ENCODE results near the gene CTSZ. TPM values are rescaled to one million over a fixed set of nuclear protein-coding genes. Genes with fewer than 3 reads are reported as not detected.
"Not testable (repeated sequence)": the region's sequence is repeated elsewhere in the genome, so short reads cannot be mapped to it uniquely, and the experiment has no call there.

Gene CTSZ
- total RNA-seq, 1 donor from 2014 or later = 23.8 TPM

DNA sequence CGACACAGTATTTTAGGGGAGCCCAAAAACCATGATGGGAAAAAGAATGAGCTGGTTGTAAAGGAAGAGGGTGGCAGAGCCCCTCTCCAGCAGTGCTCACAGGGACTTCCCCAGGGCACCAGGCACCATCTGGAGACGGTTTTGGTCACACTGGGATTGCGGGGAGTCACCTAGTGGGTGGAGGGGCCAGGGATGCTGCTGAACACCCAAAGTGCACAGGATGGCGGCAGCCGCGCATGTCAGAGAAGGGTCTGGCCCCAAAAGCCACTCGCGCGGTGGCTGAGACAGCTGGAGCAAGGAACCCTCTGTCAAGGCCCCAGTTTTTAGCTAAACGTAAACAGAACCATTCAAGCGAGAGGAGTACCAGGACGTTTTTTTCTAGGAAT is 10.8 kb downstream of the CTSZ start:
- ATAC-seq = no peak

DNA sequence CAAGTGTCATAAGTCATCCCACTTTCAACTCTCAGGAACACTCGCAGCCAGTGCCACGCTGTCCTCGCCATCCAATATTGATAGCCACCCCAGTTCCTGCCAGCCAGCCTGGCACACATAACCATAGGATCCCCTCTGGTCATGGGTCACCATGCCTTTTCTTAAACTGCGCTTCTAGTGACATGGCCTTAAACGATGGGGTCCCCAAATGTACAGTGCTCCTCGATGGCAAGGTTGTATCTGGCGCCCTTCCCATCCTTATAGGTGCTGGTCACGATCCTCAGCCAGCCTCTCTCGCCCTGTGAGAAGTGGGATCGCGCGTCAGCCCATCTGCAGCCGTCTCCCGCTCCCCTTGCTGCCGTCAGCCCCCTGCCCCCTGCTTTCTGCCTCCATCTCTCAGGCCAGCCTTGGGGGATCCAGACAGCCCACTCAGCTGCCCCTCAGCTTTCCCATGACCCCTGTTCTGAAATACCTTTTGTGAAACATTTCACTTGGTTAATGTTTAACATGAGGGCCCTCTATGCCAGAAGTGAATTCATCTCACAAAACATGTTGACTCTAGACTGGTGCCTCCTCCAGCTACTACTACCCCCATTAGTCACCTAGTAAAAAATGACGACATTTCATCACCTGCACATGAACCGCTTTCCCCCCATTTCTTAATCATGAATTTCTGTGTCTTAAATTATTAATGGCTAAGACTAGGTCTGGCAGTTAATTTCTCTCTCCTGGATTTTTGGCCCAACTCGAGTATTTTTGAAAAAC is 11.4 kb downstream of the CTSZ start:
- no peak for ATAC-seq

DNA sequence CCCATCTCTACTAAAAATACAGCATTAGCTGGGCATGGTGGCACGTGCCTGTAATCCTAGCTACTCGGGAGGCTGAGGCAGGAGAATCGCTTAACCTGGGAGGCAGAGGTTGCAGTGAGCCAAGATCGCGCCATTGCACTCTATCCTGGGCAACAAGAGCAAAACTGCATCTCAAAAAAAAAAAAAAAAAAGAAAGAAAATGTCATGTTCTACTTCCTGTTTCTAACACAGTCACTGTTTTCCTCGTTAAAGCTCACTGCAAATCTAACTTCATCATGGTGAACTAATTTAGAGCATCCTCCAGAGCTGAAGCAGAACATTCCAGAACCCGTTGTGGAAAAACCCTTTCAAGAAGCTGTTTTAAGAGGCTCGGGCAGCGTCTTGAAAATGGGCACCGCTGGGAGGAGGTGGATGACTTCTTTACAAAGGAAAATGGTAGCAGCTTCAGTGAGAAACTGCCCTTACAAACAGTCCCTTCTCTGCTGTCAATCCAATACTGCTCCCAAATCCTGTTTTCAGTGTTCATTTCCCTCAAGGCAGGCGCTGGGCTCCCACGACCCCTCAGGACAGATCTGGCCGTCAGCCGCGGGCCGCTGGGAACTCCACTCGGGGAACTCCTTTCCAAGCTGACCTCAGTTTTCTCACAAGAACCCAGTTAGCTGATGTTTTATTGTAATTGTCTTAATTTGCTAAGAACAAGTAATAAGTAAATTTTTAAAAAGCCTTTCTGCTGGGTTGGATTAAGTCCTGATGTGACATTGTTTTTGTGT is 12.5 kb downstream of the CTSZ start:
- ATAC-seq = no peak

DNA sequence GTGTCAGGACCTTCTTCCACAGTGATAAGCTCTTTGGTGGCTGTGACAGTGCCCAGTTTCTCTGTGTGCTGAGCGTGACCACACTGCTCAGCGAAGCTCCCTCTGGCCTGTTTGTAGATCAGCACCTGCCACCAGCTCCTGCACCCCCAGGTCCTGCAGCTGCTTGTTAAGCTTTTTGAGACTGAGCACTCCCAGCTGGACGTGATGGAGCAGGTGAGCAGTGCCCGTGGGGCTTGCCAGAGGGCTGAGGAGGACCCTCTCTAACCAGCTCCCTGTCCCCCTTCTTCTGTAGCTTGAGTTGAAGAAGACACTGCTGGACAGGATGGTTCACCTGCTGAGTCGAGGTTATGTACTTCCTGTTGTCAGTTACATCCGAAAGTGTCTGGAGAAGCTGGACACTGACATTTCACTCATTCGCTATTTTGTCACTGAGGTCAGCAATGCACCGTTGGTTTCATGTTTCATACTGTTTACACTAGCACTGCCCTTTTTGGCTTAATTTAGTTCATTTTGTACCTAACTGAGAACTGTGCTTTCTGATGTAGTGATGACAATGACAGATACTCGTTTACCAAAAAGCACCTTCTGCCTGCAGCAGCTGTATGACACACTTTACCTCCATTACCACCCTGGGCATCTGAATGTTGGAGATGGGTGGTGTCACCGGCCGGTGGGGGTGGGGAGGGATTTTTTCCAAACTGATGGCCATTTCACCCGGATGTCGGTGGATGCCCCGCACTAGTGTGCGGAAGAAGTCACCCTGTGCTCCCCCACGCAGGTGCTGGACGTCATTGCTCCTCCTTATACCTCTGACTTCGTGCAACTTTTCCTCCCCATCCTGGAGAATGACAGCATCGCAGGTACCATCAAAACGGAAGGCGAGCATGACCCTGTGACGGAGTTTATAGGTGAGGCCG is 13.5 kb downstream of the CTSZ start:
- no peak for ATAC-seq

DNA sequence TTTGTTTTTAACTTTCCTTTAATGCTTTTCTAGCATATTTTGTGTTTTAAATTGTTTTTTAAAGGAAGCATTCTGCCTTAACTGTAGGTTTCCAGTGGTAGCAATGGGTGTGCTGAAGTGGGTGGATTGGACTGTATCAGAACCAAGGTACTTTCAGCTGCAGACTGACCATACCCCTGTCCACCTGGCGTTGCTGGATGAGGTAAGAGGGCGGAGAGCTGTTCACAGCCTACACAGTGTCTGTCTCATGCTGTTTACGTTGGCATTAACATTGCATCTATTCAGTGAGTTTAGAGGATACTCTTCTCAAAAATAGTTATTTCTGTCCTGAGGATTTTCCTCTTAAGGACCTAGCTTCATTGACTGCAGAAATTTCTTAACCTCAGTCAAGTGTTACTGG is 14.1 kb downstream of the CTSZ start:
- ATAC-seq = no peak

DNA sequence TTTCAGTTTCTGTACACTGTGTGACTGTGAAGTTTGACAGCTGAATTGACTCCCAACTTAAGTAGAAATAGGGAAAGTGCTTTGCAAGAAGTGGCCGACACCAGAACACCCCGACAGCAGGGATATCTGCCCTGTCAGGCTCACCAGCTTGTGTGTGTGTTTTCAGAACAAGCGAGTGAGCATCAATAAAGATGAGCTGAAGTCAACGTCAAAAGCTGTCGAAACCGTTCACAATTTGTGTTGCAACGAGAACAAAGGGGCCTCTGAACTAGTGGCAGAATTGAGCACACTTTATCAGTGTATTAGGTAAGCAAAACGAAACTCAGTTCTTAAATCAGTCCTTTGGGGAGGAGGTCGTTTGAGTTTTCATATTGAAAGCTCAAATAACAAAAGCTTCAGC is 15.3 kb downstream of the CTSZ start:
- no peak for ATAC-seq

DNA sequence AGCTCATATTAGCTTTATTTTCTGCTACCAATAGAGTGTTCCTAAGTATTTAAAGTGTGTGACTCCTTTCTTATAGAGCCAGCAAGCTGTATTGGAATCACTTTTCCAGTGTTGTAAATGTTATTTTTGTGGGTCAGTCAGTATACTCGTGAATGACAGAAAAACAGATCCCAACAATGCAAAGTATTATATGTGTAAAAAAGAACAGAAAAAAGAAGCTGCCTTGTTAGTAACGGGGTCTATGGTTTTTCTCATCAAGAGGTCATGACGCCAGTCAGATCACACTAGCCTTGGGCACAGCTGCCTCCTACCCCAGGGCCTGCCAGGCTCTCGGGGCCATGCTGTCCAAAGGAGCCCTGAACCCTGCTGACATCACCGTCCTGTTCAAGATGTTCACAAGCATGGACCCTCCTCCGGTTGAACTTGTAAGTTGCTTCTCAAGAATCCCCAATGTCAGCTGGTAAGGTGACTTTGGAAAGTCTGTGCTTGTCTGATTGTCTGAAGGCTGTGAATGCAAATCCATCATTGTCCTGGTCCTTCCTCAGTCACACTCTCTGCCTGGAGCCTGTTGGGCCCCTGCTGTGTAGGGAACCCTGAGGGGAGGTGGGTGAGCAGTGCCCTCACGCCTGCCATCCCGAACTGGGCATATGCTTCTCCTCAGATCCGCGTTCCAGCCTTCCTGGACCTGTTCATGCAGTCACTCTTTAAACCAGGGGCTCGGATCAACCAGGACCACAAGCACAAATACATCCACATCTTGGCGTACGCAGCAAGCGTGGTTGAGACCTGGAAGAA is 16.2 kb downstream of the CTSZ start:
- ATAC-seq = no peak

DNA sequence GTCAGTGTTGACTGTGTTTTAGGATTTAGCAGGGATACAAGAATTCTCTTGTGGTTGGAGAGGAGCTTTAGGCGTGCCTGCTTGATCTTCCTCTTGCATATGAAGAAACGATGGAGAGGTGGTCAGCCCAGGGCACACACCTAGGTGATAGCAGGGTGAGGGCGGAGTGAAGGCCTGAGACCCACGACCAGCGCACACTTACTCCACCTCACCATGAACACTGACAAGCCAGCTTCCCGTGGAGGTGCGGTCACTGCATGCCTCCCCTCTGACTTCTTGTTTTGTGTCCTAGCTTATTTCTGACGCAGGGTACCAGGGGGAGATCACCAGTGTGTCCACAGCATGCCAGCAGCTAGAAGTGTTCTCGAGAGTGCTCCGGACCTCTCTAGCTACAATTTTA is 17.9 kb downstream of the CTSZ start:
- no peak for ATAC-seq

DNA sequence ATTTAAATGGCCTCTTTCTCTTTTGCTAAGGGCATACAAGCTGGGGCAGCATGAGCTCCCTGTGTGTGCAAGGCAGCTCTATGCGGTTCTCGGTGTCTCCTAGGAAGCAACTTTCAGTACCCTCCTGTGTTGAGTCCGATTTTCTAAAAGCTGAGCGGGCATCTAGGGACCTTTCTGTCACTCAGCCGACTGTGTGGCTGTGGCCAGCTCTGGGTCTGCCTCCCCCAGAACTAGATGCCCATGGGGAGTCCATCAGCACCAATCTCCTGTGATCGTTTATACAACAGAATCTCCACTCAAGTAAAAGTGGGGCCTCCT is 18.5 kb downstream of the CTSZ start:
- ATAC-seq = no peak

DNA sequence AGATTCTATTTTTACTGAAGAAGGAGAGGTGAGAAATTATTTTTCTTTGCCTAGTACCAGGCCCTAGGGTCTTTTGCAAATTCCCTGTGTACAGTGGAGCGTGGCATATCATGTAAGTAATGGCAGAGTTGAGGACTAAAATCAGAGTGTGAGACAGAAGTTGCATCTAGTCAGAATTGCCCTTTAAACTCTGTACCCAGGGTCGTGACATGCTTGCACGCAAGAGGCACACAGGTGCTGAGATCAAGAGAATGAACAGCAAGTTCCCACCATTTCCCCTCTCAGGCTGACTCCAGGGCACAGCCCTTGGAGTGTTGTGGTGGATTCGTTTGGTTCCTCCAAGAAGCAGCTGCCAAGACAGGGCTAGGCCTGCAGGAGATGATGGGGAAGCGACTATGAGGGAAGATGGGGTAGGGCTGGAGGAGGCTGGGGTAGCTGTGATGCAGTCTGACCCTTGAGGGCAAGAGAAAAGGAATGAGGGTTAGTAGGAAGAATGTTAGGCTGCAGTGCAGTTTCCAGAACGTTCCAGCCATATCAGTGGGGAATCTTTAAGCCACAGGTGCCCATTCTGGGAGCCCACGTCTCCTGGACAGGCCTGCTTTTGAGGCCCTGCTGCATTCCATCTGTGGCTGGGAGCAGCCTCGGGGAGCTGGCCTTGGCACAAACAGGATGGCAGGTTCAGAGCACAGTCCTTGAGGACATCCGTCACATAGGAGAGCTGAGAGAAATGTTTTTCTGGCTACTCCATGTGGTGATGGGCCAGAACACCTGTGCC is 19.1 kb downstream of the CTSZ start:
- no peak for ATAC-seq

DNA sequence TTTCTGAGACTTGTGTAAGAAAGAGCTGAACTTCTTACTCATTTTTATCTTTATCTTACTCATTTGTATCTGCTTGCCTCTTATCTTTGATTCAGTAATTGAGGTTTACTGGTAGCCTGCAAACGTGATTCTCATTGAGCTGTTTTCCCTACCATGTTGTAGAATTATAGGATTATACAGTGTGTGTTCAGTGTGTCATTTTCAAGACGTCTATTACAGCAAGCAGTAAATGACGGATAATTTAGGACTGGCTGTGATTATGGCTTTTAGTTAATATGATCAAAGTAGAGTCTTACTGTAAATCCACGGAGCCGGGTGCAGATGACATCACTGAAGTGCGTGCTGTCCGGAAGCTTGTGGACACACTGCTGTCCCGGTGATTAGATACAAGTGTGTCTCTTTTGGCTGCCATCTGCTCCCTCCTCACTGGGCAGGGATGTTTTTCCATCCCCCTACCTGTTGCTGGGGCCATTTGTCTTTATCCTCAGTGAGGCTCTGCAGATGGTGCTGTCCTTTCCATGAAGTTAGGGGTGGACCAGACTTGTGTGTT is 20.0 kb downstream of the CTSZ start:
- ATAC-seq = no peak

DNA sequence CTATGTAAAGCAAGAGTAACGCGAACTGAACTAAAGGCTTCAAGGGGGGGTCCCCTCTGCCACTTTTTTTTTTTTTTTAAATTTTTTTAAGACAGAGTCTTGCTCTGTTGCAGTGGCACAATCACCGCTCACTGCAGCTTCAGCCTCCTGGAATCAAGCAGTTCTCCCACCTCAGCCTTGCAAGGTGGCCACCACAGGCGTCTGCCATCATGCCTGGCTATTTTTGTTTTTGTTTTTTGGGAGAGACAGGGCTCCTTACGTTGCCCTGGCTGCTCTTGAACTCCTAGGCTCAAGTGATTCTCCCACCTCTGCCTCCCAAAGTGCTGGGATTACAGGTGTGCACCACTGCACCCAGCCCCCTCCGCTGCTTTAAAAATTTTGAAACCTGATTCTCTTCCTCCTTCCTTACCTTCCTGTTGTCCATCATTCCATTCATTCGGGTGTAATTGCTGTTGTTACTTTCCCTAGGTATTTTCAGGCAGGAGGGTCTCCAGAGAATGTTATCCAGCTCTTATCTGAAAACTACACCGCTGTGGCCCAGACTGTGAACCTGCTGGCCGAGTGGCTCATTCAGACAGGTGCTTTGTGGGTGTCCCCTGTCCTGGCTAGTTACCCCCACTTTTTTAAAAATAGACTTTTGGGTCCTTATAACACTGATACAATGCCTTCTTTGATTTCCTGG is 20.6 kb downstream of the CTSZ start:
- ATAC-seq = no peak

DNA sequence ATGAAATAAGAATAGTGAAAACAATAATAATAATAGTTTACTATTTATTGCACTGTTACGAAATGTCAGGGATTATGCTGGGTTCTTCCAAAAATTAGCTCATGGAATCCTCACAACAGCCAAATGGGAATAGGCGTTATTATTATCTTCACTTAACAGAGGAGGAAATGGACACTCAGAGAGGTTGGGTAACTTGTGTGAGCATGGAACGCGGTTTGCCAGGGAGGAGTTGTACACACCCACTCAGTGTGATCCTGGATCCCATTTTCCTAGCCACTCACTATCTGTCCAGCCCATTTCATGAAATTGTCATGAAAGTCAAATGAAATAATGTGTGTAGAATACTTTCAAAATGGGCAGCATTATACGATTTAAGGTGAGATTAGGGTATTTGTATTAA is 21.4 kb downstream of the CTSZ start:
- no peak for ATAC-seq

DNA sequence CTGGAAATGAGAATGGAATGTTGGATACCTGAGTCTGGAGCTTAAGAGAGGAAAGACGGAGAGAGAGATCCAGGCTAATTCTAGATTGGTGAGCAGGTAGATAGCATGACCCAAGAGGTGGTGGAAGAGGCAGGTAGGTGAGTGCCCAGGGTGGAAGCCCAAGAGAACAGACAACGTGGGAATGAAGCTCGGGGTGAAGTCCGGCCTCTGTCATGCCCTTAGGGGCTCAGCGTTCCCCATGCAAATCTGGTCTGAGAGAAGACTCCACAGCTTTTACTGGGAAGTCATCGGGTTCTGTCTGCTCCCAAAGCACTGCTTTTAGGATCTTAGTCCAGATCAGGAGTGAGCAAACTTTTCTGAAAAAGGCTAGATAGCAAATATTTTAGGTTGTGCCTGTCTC is 22.4 kb downstream of the CTSZ start:
- no peak for ATAC-seq

DNA sequence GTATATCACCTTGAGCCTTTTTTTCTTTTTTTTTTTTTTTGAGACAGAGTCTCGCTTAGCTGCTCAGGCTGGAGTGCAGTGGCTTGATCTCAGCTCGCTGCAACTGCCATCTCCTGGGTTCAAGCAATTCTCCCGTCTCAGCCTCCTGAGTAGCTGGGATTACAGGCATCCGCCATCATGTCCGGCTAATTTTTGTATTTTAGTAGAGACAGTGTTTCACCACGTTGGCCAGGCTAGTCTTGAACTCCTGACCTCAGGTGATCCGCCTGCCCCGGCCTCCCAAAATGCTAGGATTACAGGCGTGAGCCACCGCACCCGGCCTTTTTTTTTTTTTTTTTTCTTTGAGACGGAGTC is 24.0 kb downstream of the CTSZ start:
- not testable (repeated sequence) for ATAC-seq

DNA sequence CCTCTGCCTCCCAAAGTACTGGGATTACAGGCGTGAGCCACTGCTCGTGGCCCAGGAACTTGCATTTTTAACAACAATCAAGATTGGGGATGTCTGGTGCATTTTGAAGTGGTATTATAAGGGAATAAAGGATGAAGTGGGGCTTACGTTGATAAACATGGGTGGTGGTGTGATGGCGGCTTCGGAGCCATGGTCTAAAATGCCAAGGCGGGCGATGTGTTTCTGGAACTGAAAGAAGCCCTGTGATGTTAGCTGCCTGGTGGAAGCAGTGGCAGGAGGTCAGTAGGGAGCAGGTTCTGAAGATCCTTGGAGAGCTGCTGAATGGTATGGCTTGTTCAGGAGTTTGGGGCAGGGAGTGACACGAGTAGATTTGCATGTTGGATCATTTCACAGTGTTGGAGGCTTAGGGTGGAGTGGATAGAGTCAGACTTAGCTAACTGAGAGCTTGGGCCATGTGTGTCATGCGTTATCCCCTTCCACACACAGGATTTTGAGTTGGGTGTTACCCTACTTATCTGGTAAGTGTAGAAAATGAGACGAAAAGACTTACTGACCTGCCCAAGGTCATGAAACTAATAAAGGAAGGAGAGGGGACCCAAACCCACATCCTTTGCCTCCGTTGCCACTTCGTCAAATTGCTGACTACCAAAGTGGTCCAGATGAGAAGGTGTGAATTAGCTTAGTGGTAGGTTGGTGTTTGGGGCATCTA is 24.5 kb downstream of the CTSZ start:
- ATAC-seq = peak; percentile 27

DNA sequence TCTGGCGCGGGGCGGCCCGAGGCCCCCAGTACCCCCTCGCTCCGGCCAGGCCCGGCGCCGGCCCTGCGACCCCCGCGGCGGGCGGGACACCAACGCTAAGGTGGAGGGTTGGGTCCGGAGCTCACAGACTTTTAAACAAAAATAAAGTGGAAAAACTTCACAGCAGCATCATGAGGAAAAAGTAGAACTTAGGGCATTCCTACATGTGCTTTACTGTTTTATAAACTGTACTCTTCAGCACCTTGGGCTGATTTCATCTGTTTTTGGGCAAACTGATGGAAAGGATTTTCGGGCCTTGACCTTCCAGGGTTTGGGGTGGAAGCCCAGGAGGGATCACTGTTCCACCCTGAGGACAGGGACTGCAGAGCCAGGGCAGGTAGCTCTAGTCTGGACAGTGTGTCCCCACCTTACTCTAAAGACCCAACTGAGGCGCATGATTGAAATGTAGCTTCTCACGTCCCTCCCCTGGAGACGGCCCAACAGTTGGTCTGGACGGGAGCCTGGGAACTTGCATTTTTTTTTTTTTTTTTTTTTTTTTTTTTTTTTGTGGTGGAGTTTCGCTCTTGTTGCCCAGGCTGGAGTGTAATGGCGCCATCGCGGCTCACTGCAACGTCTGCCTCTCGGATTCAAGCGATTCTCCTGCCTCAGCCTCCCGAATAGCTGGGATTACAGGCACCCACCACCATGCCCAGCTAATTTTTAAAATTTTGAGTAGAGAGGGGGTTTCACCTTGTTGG is 25.3 kb downstream of the CTSZ start:
- ATAC-seq = peak; percentile 19

DNA sequence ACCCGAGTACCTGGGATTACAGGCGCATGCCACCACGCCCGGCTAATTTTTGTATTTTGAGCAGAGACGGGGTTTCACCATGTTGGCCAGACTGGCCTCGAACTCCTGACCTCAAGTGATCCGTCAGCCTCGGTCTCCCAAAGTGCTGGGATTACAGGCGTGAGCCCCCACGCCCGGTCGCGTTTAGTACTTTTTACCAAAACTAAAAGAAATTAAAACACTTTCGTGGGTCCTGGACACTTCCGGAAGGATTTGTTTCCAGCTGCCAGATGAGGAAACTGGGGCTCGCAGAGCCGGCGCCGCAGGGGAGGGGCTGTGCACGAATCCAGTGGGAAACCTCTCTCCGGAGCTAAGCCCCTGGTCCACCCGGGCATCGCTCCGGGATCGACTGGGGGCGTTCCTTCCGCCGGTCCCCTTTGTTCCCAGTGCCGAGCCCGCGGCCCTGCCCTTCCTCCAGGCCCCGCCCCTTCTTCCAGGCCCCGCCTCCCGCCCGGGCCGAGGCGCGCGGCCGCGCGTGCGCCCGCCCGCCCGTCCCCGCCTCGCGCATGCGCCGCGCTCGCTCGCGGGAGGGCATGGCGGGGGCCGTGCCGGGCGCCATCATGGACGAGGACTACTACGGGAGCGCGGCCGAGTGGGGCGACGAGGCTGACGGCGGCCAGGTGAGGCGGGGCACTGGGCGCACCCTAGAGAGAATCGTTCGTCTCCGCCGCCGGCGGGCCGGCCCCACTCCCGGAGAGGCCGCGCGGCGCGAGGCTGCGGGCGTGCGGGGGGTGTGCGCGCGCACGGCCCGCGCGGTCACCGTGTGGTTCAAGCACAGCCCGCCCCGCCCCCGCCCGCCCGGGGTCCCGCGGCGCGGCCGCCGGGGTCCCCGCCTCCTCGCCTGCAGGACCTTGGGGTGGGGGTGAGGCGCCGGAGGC is 26.1 kb downstream of the CTSZ start, which contains the start of gene NELFCD:
NELFCD (plus strand) TSS at position 546 of the 917 bp plus-strand sequence; CDS start at position 600, 54 bp downstream.
- peak; percentile 94 for ATAC-seq
